ENCODE data around the gene TMEM120B. TPM values are rescaled to one million over a fixed set of nuclear protein-coding genes. Genes with fewer than 3 reads are reported as not detected.

Gene TMEM120B
- total and polyA plus RNA-seq, 2 experiments from 2014 or later = 5.5 to 9.5 TPM

DNA sequence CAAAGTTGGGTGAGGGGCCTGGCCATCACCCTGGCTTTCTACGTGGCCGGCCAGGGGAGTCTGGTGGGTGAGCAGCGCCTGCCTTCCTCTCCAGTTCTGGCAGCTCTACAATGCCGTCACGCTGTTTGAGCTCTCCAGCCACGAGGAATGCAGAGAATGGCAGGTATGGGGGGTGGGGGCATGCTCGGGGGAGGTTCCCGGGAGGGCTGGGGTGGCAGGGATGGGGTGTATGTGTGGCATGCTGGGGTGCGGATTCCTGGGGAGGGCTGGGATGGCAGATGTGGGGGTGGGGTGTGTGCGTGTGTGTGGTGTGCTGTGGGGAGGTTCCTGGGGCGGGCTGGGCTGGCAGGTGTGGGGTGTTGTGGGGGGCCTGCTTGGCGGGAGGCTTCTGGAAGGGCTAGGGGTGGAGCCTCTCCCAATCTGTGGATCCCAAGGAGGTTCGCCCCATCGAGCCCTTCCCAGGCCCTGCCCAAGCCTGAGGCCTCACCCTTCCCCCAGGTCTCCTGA, 62.5 kb downstream of the TMEM120B start:
- no peaks in the 10 kb centered on the region for H3K36me3 ChIP-seq (replicated peaks; ENCODE audit: insufficient read depth, low read depth)
- TF ChIP-seq, protein P1, sequence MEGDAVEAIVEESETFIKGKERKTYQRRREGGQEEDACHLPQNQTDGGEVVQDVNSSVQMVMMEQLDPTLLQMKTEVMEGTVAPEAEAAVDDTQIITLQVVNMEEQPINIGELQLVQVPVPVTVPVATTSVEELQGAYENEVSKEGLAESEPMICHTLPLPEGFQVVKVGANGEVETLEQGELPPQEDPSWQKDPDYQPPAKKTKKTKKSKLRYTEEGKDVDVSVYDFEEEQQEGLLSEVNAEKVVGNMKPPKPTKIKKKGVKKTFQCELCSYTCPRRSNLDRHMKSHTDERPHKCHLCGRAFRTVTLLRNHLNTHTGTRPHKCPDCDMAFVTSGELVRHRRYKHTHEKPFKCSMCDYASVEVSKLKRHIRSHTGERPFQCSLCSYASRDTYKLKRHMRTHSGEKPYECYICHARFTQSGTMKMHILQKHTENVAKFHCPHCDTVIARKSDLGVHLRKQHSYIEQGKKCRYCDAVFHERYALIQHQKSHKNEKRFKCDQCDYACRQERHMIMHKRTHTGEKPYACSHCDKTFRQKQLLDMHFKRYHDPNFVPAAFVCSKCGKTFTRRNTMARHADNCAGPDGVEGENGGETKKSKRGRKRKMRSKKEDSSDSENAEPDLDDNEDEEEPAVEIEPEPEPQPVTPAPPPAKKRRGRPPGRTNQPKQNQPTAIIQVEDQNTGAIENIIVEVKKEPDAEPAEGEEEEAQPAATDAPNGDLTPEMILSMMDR (IDR thresholded peaks at IDR 0.05; ENCODE audit: poor library complexity) = no peak
- TF ChIP-seq EZH2phosphoT487 (IDR thresholded peaks at IDR 0.05; ENCODE audit: low read depth, severe bottlenecking, unreplicated experiment) (no peak), EZH2 (IDR thresholded peaks at IDR 0.05; ENCODE audit: borderline replicate concordance) (no peak)
- H3K27me3 ChIP-seq = no peaks in the 10 kb centered on the region
- no peak for DNase-seq (ENCODE audit: low spot score)
- H3K4me1 ChIP-seq (ENCODE audit: insufficient read depth) = peaks cover 6% of the 10 kb centered on the region
- H3K4me3 ChIP-seq = no peak overlapping the region
- no peaks in the 10 kb centered on the region for H3K79me2 ChIP-seq
- whole genome bisulfite sequencing (ENCODE audit: low lambda C conversion rate, missing lambda C conversion rate) = 70% methylated on average over 13 of the region's 14 CpGs
- H2AFZ ChIP-seq = no peak overlapping the region
- H4K20me1 ChIP-seq (ENCODE audit: insufficient read depth, poor library complexity, severe bottlenecking) = no peaks in the 10 kb centered on the region
- no peak overlapping the region for H3K4me2 ChIP-seq
- H3K9me3 ChIP-seq (ENCODE audit: low read depth) = no peaks in the 10 kb centered on the region
- no peaks in the 10 kb centered on the region for H3K9me2 ChIP-seq (replicated peaks; ENCODE audit: insufficient read depth)
- H3K27ac ChIP-seq = no peak overlapping the region

DNA sequence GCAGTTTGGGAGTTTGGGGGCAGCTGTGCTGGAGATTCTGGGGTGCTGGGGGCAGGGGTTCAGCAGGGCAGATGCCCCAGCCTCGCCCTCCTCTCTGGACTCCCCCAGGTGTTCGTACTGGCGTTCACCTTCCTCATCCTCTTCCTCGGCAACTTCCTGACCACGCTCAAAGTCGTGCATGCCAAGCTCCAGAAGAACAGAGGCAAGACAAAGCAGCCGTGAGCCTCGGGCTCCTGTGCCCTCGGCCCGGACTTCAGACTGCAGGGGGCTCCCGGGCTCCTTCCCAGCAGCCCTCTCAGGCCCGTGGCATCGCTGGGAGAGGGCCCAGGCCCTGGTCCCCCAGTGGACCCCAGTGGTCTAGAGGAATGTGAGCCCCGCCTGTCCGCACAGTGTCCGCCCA, 62.9 kb downstream of the TMEM120B start:
- WGBS (ENCODE audit: low lambda C conversion rate, missing lambda C conversion rate) = 88% methylated on average over 16 of the region's 16 CpGs
- DNase-seq (ENCODE audit: low spot score) = peak; percentile 16
- Histone ChIP-seq H3K27ac (no peak overlapping the region), H3K36me3 (replicated peaks; ENCODE audit: insufficient read depth, low read depth) (no peaks in the 10 kb centered on the region), H4K20me1 (ENCODE audit: insufficient read depth, poor library complexity, severe bottlenecking) (no peaks in the 10 kb centered on the region), H3K79me2 (no peaks in the 10 kb centered on the region), H3K4me3 (no peak overlapping the region), H3K4me1 (ENCODE audit: insufficient read depth) (peaks cover 1% of the 10 kb centered on the region), H3K9me2 (replicated peaks; ENCODE audit: insufficient read depth) (no peaks in the 10 kb centered on the region), H3K4me2 (no peak overlapping the region), H3K9me3 (ENCODE audit: low read depth) (no peaks in the 10 kb centered on the region), H2AFZ (no peak overlapping the region), H3K27me3 (no peaks in the 10 kb centered on the region)
- TF ChIP-seq EZH2 (IDR thresholded peaks at IDR 0.05; ENCODE audit: borderline replicate concordance) (no peak), EZH2phosphoT487 (IDR thresholded peaks at IDR 0.05; ENCODE audit: low read depth, severe bottlenecking, unreplicated experiment) (no peak)
- TF ChIP-seq, protein P1 (IDR thresholded peaks at IDR 0.05; ENCODE audit: poor library complexity) = no peak

DNA sequence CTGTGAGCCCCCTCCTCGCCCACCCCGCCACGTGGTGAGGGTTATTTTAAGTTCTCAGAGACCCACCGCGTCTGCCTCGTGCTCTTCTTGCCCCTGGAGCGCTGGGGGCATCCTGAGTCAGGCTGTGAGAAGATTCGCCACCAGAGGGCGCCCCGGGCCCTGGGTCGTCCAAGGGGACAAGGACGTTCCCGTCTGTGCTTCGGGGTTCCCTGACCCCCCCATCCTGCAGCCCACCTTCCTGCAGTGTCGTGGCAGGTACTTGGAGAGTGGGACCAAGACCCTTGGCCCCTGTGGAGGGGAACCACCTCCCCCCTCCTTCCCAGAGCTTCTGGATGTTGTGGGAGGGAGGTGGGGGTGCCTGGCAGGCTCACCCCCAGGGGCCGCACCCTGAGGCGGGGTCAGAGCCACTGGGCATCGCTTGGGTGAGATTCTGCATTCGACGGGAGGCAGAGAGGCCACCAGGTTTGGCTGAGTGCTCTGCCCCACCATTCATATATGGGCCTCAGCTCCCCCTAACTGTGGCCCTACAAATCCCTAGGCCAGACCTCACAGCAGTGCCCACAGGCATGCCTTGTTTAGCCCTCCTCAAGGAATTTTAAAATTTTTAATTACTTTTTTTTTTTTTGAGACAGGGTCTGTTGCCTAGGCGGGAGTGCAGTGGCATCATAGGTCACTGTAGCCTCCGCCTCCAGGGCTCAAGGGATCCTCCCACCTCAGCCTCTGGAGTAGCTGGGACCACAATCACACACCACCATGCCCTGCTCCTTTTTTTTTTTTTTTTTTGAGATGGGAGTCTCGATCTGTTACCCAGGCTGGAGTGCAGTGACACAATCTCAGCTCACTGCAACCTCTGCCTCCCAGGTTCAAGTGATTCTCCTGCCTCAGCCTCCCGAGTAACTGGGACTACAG, 63.9 kb downstream of the TMEM120B start:
- Histone ChIP-seq H3K4me1 (ENCODE audit: insufficient read depth) (peaks cover 2% of the 10 kb centered on the region), H2AFZ (no peak overlapping the region)
- peak; percentile 87 for DNase-seq (ENCODE audit: low spot score)

More for the DNA sequence above, 63.9 kb downstream of the TMEM120B start:
- Histone ChIP-seq H3K4me3 (no peak overlapping the region), H4K20me1 (ENCODE audit: insufficient read depth, poor library complexity, severe bottlenecking) (no peaks in the 10 kb centered on the region), H3K27me3 (no peaks in the 10 kb centered on the region), H3K36me3 (replicated peaks; ENCODE audit: insufficient read depth, low read depth) (no peaks in the 10 kb centered on the region), H3K79me2 (no peaks in the 10 kb centered on the region), H3K9me2 (replicated peaks; ENCODE audit: insufficient read depth) (no peaks in the 10 kb centered on the region), H3K4me2 (no peak overlapping the region), H3K9me3 (ENCODE audit: low read depth) (no peaks in the 10 kb centered on the region), H3K27ac (no peak overlapping the region)
- TF ChIP-seq EZH2 (IDR thresholded peaks at IDR 0.05; ENCODE audit: borderline replicate concordance) = no peak
- TF ChIP-seq, protein P1 (IDR thresholded peaks at IDR 0.05; ENCODE audit: poor library complexity) = peak; percentile 81
- 49% methylated on average over 23 of the region's 24 CpGs for WGBS (ENCODE audit: low lambda C conversion rate, missing lambda C conversion rate)
